HepG2 (cell line): Measurements from ENCODE around the gene STPG4. TPM values are rescaled to one million over a fixed set of nuclear protein-coding genes. Genes with fewer than 3 reads are reported as not detected.

Experiments
- ERF ChIP-seq: IDR thresholded peaks from 2 replicates; pipeline ENCODE4 v1.6.1; 2018; ENCODE audit warnings: missing biosample characterization, missing genetic modification reagents
- NR2C2 ChIP-seq: sonication (generic); formaldehyde crosslinking; IDR thresholded peaks from 2 replicates; pipeline ENCODE4 v1.4.0; 2020; ENCODE audit warnings: missing genetic modification reagents, mild to moderate bottlenecking, moderate library complexity, borderline replicate concordance
- POLR2G ChIP-seq: fragments of 200-400 bp; formaldehyde crosslinking; IDR thresholded peaks from 2 replicates; pipeline ENCODE4 v1.6.1; 2018; ENCODE audit warnings: mild to moderate bottlenecking, low read depth, low read length, moderate library complexity
- REPIN1 ChIP-seq: sonication (generic); formaldehyde crosslinking; IDR thresholded peaks from 2 replicates; pipeline ENCODE4 v1.8.0; 2022; ENCODE audit warnings: missing genetic modification reagents, low read depth, mild to moderate bottlenecking, borderline replicate concordance
- RNF2 ChIP-seq: fragments of 450-650 bp; conservative IDR thresholded peaks from 2 replicates; pipeline ENCODE4 v1.6.1; 2016; ENCODE audit warnings: low read depth
- STAG1 ChIP-seq: sonication (generic); formaldehyde crosslinking; IDR thresholded peaks from 2 replicates; pipeline ENCODE4 v1.4.0; 2020; ENCODE audit warnings: missing genetic modification reagents
- TBX2 ChIP-seq: sonication (generic); formaldehyde crosslinking; IDR thresholded peaks from 2 replicates; pipeline ENCODE4 v1.5.0; 2020; ENCODE audit warnings: missing genetic modification reagents, mild to moderate bottlenecking, borderline replicate concordance
- ZNF329 ChIP-seq: sonication (generic); formaldehyde crosslinking; IDR thresholded peaks from 2 replicates; pipeline ENCODE4 v1.9.0; 2021; ENCODE audit warnings: low read depth, mild to moderate bottlenecking, missing genetic modification reagents
- ZNF441 ChIP-seq: sonication (generic); formaldehyde crosslinking; IDR thresholded peaks from 2 replicates; pipeline ENCODE4 v1.7.0; 2021; ENCODE audit warnings: missing genetic modification reagents, borderline replicate concordance
- ZNF557 ChIP-seq: sonication (generic); formaldehyde crosslinking; IDR thresholded peaks from 2 replicates; pipeline ENCODE4 v1.4.0; 2020; ENCODE audit warnings: missing genetic modification reagents
- ZNF792 ChIP-seq: IDR thresholded peaks from 2 replicates; pipeline ENCODE4 v1.6.1; 2016
- ZSCAN25 ChIP-seq: sonication (generic); formaldehyde crosslinking; IDR thresholded peaks from 2 replicates; pipeline ENCODE4 v1.8.0; 2022; ENCODE audit warnings: mild to moderate bottlenecking, missing genetic modification reagents
- ZSCAN31 ChIP-seq: sonication (generic); formaldehyde crosslinking; IDR thresholded peaks from 2 replicates; pipeline ENCODE4 v1.5.0; 2020; ENCODE audit warnings: low read depth, mild to moderate bottlenecking, missing genetic modification reagents
- polyA plus RNA-seq, 8 experiments: library from polyadenylated mRNA; depleted of rRNA in 3 of 8; stranded (reverse) in 7 of 8; unstranded in 1 of 8; fragments of >200 nt; fragmentation: Illumina TruSeq in 4 of 8; extraction: Trizol in 4 of 8; gene quantifications; 2 replicates each; pipeline versions ENCODE4 v1.2.1 to v1.2.3, GENCODE V29; 2011 to 2016; ENCODE audit warnings: low read depth in 4 of 8, missing spikeins in 1 of 8, mixed read lengths in 1 of 8; ENCODE audit not compliant: insufficient read depth in 1 of 8
- total RNA-seq, 5 experiments: library from RNA; depleted of rRNA; stranded (reverse); fragments of >200 nt; fragmentation: Illumina TruSeq; extraction: Trizol; gene quantifications; 2 replicates each; pipeline ENCODE4 v1.2.3, GENCODE V29; 2016; ENCODE audit warnings: low read depth in 1 of 5
- TF ChIP-seq, protein P1 (sequence below): sonication (generic); formaldehyde crosslinking; IDR thresholded peaks from 2 replicates; pipeline ENCODE4 v1.4.0; 2020; ENCODE audit warnings: missing genetic modification reagents
- TF ChIP-seq, protein P2 (sequence below): sonication (generic); formaldehyde crosslinking; IDR thresholded peaks from 2 replicates; pipeline ENCODE4 v1.4.0; 2020; ENCODE audit warnings: missing genetic modification reagents; ENCODE audit errors: not compliant biosample characterization
- TF ChIP-seq, protein P3 (sequence below): sonication (generic); formaldehyde crosslinking; IDR thresholded peaks from 2 replicates; pipeline ENCODE4 v1.8.0; 2022; ENCODE audit warnings: mild to moderate bottlenecking, missing genetic modification reagents; ENCODE audit not compliant: insufficient replicate concordance
- TF ChIP-seq, protein P4 (sequence below): sonication (generic); formaldehyde crosslinking; IDR thresholded peaks from 2 replicates; pipeline ENCODE4 v1.4.0; 2020; ENCODE audit warnings: missing genetic modification reagents
- TF ChIP-seq, protein P5 (sequence below): sonication (generic); formaldehyde crosslinking; IDR thresholded peaks from 2 replicates; pipeline ENCODE4 v1.5.1; 2020; ENCODE audit warnings: mild to moderate bottlenecking, missing genetic modification reagents, moderate library complexity

Gene STPG4
- total and polyA plus RNA-seq, 2 of the 13 experiments (the other 11 are each of a cell fraction or from before 2014, with no cell fraction given) = 0.11 to 0.15 TPM

DNA sequence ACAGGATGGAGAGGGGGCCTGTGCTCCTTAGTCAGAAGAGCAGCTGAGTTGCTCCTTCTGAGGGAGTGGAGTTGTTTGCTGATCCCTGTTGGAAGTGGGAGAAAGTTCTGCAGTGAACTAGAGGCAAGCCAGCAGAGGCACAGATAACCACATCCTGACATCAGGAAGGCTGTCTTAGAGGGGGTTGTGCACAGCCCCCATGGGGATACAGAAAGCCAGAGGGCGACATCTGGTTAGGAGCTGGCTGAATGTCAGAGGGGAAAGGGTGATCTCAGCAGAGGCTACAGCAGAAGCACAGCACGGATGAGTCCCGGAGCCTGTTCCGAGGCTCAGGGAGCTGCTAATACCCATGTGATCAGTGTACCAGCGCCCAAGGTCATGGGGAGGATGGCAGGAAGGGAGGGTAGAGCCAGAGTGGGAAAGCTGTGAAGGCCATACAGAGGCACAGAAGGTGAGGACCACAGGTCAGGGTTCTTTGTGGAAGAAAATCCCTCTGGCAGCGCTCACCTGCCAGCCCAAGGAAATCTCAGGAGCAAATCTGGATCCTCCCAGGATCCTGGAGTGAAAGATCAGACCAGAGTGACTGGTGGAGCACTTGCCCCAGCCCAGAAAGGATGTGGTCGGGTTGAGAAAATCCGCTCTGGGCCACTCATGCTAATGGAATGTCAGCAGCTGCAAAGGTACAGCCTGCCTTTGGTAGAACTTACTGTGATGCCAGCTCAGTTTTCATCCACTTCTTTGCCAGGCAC is 111.8 kb downstream of the STPG4 start (continued):
- TF ChIP-seq, protein P1, sequence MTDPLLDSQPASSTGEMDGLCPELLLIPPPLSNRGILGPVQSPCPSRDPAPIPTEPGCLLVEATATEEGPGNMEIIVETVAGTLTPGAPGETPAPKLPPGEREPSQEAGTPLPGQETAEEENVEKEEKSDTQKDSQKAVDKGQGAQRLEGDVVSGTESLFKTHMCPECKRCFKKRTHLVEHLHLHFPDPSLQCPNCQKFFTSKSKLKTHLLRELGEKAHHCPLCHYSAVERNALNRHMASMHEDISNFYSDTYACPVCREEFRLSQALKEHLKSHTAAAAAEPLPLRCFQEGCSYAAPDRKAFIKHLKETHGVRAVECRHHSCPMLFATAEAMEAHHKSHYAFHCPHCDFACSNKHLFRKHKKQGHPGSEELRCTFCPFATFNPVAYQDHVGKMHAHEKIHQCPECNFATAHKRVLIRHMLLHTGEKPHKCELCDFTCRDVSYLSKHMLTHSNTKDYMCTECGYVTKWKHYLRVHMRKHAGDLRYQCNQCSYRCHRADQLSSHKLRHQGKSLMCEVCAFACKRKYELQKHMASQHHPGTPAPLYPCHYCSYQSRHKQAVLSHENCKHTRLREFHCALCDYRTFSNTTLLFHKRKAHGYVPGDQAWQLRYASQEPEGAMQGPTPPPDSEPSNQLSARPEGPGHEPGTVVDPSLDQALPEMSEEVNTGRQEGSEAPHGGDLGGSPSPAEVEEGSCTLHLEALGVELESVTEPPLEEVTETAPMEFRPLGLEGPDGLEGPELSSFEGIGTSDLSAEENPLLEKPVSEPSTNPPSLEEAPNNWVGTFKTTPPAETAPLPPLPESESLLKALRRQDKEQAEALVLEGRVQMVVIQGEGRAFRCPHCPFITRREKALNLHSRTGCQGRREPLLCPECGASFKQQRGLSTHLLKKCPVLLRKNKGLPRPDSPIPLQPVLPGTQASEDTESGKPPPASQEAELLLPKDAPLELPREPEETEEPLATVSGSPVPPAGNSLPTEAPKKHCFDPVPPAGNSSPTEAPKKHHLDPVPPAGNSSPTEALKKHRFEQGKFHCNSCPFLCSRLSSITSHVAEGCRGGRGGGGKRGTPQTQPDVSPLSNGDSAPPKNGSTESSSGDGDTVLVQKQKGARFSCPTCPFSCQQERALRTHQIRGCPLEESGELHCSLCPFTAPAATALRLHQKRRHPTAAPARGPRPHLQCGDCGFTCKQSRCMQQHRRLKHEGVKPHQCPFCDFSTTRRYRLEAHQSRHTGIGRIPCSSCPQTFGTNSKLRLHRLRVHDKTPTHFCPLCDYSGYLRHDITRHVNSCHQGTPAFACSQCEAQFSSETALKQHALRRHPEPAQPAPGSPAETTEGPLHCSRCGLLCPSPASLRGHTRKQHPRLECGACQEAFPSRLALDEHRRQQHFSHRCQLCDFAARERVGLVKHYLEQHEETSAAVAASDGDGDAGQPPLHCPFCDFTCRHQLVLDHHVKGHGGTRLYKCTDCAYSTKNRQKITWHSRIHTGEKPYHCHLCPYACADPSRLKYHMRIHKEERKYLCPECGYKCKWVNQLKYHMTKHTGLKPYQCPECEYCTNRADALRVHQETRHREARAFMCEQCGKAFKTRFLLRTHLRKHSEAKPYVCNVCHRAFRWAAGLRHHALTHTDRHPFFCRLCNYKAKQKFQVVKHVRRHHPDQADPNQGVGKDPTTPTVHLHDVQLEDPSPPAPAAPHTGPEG (CRISPR knock-in tag) = peak; percentile 65; the same call in 1 of the 2 replicates
- TF ChIP-seq, protein P2, sequence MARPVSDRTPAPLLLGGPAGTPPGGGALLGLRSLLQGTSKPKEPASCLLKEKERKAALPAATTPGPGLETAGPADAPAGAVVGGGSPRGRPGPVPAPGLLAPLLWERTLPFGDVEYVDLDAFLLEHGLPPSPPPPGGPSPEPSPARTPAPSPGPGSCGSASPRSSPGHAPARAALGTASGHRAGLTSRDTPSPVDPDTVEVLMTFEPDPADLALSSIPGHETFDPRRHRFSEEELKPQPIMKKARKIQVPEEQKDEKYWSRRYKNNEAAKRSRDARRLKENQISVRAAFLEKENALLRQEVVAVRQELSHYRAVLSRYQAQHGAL (CRISPR knock-in tag) = no peak
- TF ChIP-seq, protein P3, sequence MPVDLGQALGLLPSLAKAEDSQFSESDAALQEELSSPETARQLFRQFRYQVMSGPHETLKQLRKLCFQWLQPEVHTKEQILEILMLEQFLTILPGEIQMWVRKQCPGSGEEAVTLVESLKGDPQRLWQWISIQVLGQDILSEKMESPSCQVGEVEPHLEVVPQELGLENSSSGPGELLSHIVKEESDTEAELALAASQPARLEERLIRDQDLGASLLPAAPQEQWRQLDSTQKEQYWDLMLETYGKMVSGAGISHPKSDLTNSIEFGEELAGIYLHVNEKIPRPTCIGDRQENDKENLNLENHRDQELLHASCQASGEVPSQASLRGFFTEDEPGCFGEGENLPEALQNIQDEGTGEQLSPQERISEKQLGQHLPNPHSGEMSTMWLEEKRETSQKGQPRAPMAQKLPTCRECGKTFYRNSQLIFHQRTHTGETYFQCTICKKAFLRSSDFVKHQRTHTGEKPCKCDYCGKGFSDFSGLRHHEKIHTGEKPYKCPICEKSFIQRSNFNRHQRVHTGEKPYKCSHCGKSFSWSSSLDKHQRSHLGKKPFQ (CRISPR knock-in tag) = peak; percentile 54
- TF ChIP-seq TBX2 (CRISPR knock-in tag) = peak; percentile 61
- TF ChIP-seq ZSCAN25 (CRISPR knock-in tag) = peak; percentile 29; the same call in 1 of the 2 replicates
- peak; percentile 57; the same call in 1 of the 2 replicates for TF ChIP-seq ZNF792
- 0 out of 2 replicates have a peak, but pooled peaks have one; percentile 35 for TF ChIP-seq RNF2
- 0 out of 2 replicates have a peak, but pooled peaks have one; percentile 48 for TF ChIP-seq ZNF557 (CRISPR knock-in tag)
- 0 out of 2 replicates have a peak, but pooled peaks have one; percentile 42 for TF ChIP-seq ZNF329 (CRISPR knock-in tag)
- TF ChIP-seq ZNF441 = peak; percentile 85; the same call in 1 of the 2 replicates
- TF ChIP-seq, protein P4, sequence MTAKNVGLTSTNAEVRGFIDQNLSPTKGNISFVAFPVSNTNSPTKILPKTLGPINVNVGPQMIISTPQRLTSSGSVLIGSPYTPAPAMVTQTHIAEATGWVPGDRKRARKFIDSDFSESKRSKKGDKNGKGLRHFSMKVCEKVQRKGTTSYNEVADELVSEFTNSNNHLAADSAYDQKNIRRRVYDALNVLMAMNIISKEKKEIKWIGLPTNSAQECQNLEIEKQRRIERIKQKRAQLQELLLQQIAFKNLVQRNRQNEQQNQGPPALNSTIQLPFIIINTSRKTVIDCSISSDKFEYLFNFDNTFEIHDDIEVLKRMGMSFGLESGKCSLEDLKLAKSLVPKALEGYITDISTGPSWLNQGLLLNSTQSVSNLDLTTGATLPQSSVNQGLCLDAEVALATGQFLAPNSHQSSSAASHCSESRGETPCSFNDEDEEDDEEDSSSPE = peak; percentile 27; the same call in 1 of the 2 replicates
- TF ChIP-seq REPIN1 (CRISPR knock-in tag) = no peak
- TF ChIP-seq NR2C2 (CRISPR knock-in tag) = peak; percentile 61; the same call in 1 of the 2 replicates
- TF ChIP-seq POLR2G = no peak
- peak; percentile 74 for TF ChIP-seq ZSCAN31 (CRISPR knock-in tag)
- peak; percentile 55 for TF ChIP-seq STAG1 (CRISPR knock-in tag)
- TF ChIP-seq, protein P5, sequence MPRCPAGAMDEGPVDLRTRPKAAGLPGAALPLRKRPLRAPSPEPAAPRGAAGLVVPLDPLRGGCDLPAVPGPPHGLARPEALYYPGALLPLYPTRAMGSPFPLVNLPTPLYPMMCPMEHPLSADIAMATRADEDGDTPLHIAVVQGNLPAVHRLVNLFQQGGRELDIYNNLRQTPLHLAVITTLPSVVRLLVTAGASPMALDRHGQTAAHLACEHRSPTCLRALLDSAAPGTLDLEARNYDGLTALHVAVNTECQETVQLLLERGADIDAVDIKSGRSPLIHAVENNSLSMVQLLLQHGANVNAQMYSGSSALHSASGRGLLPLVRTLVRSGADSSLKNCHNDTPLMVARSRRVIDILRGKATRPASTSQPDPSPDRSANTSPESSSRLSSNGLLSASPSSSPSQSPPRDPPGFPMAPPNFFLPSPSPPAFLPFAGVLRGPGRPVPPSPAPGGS (CRISPR knock-in tag) = peak; percentile 34; the same call in 1 of the 2 replicates
- TF ChIP-seq ERF (CRISPR knock-in tag) = peak; percentile 81
